ENCODE measurements around the gene FMN1.

The FMN1 gene

DNA sequence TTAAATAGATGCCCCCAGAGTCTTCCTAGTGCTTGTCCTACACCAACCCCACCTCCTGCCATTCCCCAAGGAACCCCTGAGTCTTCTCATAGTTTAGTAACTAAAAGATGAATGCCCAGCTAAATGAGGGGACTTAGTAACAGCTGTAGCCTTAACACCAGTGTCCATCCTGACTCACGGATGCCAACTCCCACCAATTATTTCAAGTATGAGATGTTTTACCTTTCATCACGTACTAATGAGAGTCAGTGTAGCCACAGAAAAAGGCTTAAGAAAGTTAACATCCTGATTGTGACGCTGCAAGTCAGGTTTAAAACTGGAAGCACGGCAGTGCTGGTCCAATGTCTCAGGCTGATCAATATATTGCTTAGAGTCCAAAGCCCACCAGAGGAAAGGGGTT lies 109.9 kb downstream of the FMN1 start:
- no peak overlapping the region for H3K4me3 Mint-ChIP-seq
- H3K27ac Mint-ChIP-seq: no peak overlapping the region
- no peaks in the 10 kb centered on the region for H3K36me3 Mint-ChIP-seq (ENCODE audit: low read depth)
- H3K9me3 Mint-ChIP-seq: no peaks in the 10 kb centered on the region
- TF ChIP-seq, protein P1, sequence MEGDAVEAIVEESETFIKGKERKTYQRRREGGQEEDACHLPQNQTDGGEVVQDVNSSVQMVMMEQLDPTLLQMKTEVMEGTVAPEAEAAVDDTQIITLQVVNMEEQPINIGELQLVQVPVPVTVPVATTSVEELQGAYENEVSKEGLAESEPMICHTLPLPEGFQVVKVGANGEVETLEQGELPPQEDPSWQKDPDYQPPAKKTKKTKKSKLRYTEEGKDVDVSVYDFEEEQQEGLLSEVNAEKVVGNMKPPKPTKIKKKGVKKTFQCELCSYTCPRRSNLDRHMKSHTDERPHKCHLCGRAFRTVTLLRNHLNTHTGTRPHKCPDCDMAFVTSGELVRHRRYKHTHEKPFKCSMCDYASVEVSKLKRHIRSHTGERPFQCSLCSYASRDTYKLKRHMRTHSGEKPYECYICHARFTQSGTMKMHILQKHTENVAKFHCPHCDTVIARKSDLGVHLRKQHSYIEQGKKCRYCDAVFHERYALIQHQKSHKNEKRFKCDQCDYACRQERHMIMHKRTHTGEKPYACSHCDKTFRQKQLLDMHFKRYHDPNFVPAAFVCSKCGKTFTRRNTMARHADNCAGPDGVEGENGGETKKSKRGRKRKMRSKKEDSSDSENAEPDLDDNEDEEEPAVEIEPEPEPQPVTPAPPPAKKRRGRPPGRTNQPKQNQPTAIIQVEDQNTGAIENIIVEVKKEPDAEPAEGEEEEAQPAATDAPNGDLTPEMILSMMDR (IDR thresholded peaks at IDR 0.05; ENCODE audit: unreplicated experiment in 3 of 3): no peak
- H3K27me3 Mint-ChIP-seq (ENCODE audit: low read depth): no peaks in the 10 kb centered on the region
- H3K4me1 Mint-ChIP-seq: peaks cover 15% of the 10 kb centered on the region

GRCh38 chr15:33083232-33084081 lies 111.1 kb downstream of the FMN1 start:
- H3K4me1 Mint-ChIP-seq: peaks cover 6% of the 10 kb centered on the region
- no peaks in the 10 kb centered on the region for H3K9me3 Mint-ChIP-seq
- no peaks in the 10 kb centered on the region for H3K27me3 Mint-ChIP-seq (ENCODE audit: low read depth)
- TF ChIP-seq, protein P1 (IDR thresholded peaks at IDR 0.05; ENCODE audit: unreplicated experiment in 3 of 3): no peak
- no peak overlapping the region for H3K27ac Mint-ChIP-seq
- H3K36me3 Mint-ChIP-seq (ENCODE audit: low read depth): no peaks in the 10 kb centered on the region
- no peak overlapping the region for H3K4me3 Mint-ChIP-seq

DNA sequence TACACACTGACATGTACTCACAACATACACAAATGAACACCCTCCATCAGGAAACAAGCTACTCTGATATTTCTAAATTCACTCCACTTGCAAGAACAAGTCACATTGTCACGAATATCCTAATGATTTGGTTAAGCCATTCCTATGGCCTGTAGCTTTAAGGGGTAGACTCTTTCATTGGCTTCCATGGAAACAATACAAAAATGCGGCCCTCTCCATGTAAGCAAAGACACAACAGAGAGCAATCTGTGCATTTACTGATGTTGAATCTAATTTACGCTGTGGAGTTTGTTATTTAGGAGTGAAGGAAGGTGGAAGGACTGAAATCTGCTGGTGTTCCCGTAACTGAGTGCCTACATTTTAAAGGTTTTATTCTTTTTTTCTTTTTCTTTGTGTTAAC lies 114.5 kb downstream of the FMN1 start:
- no peak overlapping the region for H3K4me3 Mint-ChIP-seq
- H3K36me3 Mint-ChIP-seq (ENCODE audit: low read depth): no peaks in the 10 kb centered on the region

GRCh38 chr15:33078607-33079006 lies 115.9 kb downstream of the FMN1 start:
- Mint-ChIP-seq H3K27me3 (ENCODE audit: low read depth) (no peaks in the 10 kb centered on the region), H3K4me3 (no peak overlapping the region), H3K9me3 (no peaks in the 10 kb centered on the region), H3K27ac (no peak overlapping the region), H3K36me3 (ENCODE audit: low read depth) (no peaks in the 10 kb centered on the region), H3K4me1 (peaks cover 7% of the 10 kb centered on the region)
- TF ChIP-seq, protein P1 (IDR thresholded peaks at IDR 0.05; ENCODE audit: unreplicated experiment in 3 of 3): no peak

More for the DNA sequence above, 114.5 kb downstream of the FMN1 start:
- no peaks in the 10 kb centered on the region for H3K4me1 Mint-ChIP-seq
- TF ChIP-seq, protein P1 (IDR thresholded peaks at IDR 0.05; ENCODE audit: unreplicated experiment in 3 of 3): no peak
- no peaks in the 10 kb centered on the region for H3K9me3 Mint-ChIP-seq
- peak overlapping the region in 1 of 3 experiments; percentile 9 for H3K27ac Mint-ChIP-seq
- no peaks in the 10 kb centered on the region for H3K27me3 Mint-ChIP-seq (ENCODE audit: low read depth)

GRCh38 chr15:33076937-33077336 lies 117.6 kb downstream of the FMN1 start:
- H3K36me3 Mint-ChIP-seq (ENCODE audit: low read depth): no peaks in the 10 kb centered on the region
- H3K9me3 Mint-ChIP-seq: no peaks in the 10 kb centered on the region
- H3K27ac Mint-ChIP-seq: no peak overlapping the region
- TF ChIP-seq, protein P1 (IDR thresholded peaks at IDR 0.05; ENCODE audit: unreplicated experiment in 3 of 3): no peak
- H3K4me1 Mint-ChIP-seq: peaks cover 15% of the 10 kb centered on the region
- H3K4me3 Mint-ChIP-seq: no peak overlapping the region
- no peaks in the 10 kb centered on the region for H3K27me3 Mint-ChIP-seq (ENCODE audit: low read depth)

GRCh38 chr15:33074942-33075341 lies 119.6 kb downstream of the FMN1 start:
- H3K27me3 Mint-ChIP-seq (ENCODE audit: low read depth): no peaks in the 10 kb centered on the region
- H3K27ac Mint-ChIP-seq: no peak overlapping the region
- H3K9me3 Mint-ChIP-seq: no peaks in the 10 kb centered on the region
- H3K36me3 Mint-ChIP-seq (ENCODE audit: low read depth): no peaks in the 10 kb centered on the region
- H3K4me3 Mint-ChIP-seq: no peak overlapping the region
- TF ChIP-seq, protein P1 (IDR thresholded peaks at IDR 0.05; ENCODE audit: unreplicated experiment in 3 of 3): no peak
- H3K4me1 Mint-ChIP-seq: peaks cover 23% of the 10 kb centered on the region

Data from nephron (organoid).